Stimulated activated CD8-positive, alpha-beta memory T cell treated with anti-CD3 and anti-CD28 coated beads, Interleukin-15, amount 100 ng/mL, for 48 hours (primary cell): Measurements from ENCODE around the gene CXCL1.

Source experiments
- DNase-seq, 2 donors: peaks; one replicate each; pipeline ENCODE4 v3.0.0-alpha.2; 2020; ENCODE audit warnings: low read depth in 2 of 2

Gene CXCL1

GRCh38 chr4:73869130-73870055 is at the start of gene CXCL1:
CXCL1 (plus strand) TSS chr4:73869393; CDS start chr4:73869471, 78 bp downstream.
- DNase-seq, result no peak

GRCh38 chr4:73821325-73821724 is 47.9 kb upstream of the CXCL1 start:
- no peak for DNase-seq

DNA sequence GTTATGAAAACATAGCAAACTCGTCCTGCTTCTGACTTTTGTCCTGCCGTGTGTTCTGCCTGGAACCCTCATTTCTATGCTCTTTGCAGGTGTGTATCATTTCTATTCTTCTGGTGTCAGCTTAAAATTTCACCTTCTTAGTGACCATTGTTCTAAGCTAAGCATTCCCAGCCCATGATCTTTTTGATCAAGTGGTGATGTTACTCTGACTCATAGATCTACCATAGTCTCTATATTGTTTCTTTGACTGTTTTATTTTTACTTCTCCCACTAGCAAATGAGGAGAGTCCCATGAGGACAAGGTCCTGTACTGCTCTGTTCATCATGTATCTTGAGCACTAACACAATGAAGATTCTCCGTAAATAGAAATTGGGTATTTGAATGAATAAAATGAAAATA is 46.8 kb upstream of the CXCL1 start:
- DNase-seq, result no peak

- no peak for DNase-seq
Measured at GRCh38 chr4:73822812-73823504, 46.2 kb upstream of the CXCL1 start.

GRCh38 chr4:73823760-73824159 is 45.4 kb upstream of the CXCL1 start:
- DNase-seq, result no peak

DNA sequence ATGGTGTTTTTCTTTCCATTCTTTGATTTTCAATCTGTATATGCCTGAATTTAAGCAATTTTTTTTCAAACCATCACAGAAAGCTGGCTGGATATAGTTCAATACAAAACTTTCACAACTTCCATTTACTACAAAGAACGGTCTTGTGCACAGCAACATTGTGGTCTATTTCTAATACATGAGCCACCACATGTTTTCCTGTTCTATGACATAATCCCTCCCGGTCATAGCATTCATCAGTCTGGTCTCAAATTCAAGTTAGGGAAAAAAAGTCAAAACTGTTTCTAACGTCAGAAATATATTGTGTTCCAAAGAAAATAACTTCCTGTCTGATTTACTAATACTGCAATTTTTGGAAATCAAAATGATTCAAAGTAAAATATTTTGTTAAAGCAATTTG is 40.2 kb upstream of the CXCL1 start:
- no peak for DNase-seq

GRCh38 chr4:73831569-73831968 is 37.6 kb upstream of the CXCL1 start:
- no peak for DNase-seq

DNA sequence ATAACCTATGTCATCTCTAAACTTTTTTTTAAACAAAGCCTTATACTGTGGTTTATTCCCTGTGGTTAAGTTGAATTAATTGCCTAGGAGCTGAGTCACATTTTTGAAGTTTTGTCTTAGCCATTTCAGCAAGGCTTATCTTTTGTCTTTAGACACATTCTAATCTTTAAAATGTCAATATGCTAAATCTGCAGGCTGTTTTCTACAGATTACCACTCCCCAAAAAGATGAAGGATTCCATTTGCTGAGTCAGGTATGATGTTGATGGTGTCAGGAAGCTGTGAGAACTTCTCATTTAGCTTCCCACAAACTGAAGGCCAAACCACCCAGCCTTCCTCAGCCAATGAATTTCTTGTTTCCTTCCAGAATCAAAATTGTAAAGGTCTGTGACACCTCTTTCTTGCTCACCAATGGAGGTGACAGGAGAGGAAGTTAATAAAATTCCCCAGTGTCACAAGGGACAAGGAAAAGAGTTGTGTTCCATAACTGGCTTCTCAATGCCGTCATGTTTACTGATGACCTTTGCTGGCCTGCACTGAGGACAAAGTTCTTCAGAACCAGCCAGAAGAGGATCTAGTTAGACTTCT is 36.4 kb upstream of the CXCL1 start:
- DNase-seq, result no peak

DNA sequence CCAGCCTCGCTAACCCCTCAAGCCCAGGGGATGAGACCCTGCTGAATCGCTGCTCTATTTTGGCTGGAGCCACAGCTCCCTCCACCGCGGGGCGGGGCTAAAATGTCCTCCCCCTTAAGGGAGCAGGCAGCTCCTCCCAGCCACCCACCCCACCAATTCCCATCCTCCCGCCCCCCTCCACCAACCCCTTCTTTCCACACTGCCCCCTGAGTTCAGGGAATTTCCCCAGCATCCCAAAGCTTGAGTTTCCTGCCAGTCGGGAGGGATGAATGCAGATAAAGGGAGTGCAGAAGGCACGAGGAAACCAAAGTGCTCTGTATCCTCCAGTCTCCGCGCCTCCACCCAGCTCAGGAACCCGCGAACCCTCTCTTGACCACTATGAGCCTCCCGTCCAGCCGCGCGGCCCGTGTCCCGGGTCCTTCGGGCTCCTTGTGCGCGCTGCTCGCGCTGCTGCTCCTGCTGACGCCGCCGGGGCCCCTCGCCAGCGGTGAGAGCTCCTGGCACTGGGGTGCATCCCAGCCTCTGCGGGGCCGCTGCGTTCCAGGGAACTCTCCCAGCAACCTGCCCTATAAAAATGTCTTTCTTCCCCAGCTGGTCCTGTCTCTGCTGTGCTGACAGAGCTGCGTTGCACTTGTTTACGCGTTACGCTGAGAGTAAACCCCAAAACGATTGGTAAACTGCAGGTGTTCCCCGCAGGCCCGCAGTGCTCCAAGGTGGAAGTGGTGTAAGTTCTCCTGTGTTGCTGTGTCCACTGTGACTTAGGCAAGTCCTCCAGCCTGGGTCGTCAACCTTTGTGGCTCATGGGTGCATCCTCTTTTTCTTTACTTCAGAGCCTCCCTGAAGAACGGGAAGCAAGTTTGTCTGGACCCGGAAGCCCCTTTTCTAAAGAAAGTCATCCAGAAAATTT is 32.6 kb upstream of the CXCL1 start, which contains the start of gene CXCL6:
TSS of gene CXCL6 (plus strand) at position 306 of the 907 bp plus-strand sequence. CDS start at position 379, 73 bp downstream.
- no peak for DNase-seq

DNA sequence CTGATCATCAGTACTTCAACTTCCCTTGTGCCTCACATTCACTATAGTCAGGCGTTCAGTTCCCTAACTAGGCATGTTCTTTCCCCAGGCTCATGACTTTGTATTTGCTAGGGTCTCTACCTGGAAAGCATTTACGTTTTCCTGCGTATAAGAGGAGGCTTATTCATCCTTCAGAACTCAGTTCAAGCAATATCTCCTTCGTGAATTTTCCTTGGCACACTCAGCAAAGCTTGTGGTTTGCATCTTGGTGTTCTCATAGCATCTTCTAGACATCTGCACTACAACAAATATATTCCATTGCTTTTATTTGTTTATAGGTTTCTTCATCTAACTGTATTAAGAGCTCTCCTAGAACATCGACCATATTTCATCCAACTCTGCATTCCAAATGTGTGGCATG is 30.1 kb upstream of the CXCL1 start:
- no peak for DNase-seq

DNA sequence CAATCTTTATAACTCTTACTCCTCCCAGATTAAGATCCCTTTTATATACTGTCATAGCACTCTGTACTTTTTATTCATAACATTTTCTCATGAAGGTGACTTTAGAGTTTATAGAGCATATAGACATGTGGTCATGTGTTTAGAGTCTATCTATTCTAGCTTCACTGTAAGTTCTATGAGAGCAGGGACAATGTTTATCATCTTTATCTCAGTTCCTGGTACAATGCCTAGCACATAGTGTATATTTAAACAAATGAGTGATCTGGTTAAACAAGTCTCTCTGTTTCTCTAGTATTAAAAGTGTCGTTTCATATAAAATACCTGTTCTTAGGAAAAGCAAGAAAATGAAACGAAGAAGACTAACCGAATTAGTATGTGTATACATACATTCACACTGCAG is 29.5 kb upstream of the CXCL1 start:
- no peak for DNase-seq

- DNase-seq, result no peak
Measured at GRCh38 chr4:73841243-73841925, 27.8 kb upstream of the CXCL1 start.

DNA sequence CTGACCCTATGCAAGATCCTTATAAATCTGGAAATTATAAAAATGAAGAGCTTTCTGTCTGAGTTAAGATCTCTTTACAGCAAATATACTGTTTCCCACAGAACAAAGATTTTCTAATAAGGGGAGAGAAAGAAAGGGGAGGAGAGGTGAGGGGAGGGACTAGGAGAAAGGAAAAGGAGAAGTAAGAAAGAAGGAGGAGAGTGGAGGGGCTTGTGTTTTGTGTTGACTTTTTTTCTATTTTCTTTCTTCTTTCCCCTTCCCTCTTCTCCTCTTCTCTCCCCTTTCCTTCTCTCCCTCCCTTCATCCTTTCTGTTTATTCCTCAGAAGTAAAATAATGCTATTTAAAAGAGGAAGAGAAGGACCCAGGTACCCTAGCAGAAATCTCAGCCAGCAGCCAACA is 26.5 kb upstream of the CXCL1 start:
- DNase-seq, result no peak

DNA sequence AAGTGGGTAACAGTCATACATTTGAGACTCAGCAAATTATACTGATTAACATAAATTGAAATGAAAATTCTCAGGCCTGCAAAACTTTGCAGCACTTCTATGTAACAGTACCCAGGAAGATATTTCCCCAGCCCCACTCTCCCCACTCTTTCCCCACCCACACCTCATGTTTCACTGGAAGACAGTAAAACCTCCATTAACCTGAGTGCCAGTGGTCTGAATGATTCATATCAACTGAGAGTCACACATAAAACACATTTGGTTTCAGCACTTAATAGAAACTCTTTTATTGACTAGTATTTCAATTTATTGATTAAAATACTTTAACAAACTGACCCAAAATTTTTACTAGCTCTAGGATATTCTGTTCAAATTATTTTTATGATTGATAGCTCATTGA is 25.8 kb upstream of the CXCL1 start:
- DNase-seq, result no peak

- no peak for DNase-seq
Measured at GRCh38 chr4:73844345-73844744, 24.8 kb upstream of the CXCL1 start.

- DNase-seq, result no peak
Measured at GRCh38 chr4:73844806-73845205, 24.4 kb upstream of the CXCL1 start.

DNA sequence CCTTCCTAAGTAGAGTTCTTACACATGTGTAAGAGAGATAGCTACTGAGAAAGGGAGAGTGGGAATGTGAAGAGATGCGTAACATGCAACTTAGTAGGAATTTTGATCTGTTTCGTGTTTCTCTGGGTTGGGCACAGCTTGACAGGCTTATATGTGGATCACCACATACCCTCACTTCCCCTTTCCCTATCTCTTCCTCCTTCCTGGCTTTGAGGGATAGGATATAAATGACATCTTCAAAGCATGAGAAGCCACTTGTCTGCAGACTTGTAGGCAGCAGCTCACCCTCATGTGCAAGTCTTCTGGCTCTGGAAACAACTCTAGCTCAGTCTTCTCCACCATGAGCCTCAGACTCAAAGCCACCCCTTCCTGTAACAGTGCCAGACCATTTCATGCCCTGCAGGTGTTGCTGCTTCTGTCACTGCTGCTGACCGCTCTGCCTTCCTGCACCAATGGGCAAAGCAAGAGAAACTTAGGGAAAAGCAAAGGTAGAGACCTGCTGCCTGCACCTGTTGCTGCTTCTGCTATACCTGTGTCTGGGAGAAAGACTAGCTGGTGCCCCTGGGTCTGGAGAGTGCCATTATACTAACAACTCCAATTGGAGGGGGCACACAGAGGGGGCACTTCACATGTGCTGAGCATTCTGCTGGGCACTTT is 21.5 kb upstream of the CXCL1 start:
- no peak for DNase-seq

- DNase-seq, result no peak
Measured at GRCh38 chr4:73848183-73848777, 20.9 kb upstream of the CXCL1 start.

GRCh38 chr4:73850261-73850970 is 18.8 kb upstream of the CXCL1 start:
- DNase-seq, result no peak
